HepG2 (cell line): Measurements from ENCODE around the gene C2CD2. TPM values are rescaled to one million over a fixed set of nuclear protein-coding genes. Genes with fewer than 3 reads are reported as not detected.

Source experiments
- ATAC-seq: fragments of 200-7000 bp; cut with Tn5 transposase; 3 replicates; pipeline ENCODE4 v1.9.1; 2020; ENCODE audit warnings: mild to moderate bottlenecking, moderate library complexity
- BruUV-seq: library from RNA; stranded (reverse); fragments of 400-500 nt; replicated peaks from 2 replicates; lab custom pipeline; 2021; lab: Mats Ljungman, UMichigan
- CTCF ChIA-PET: fragments of 300-600 bp; formaldehyde crosslinking; extraction: SDS; loops from one replicate; lab custom pipeline; 2021; ENCODE audit warnings: low total read pairs, inconsistent platforms, low intra/inter-chr PET ratio; lab: Yijun Ruan, JAX
- POLR2A ChIA-PET: fragments of 350-600 bp; sonication (Branson Sonifier 250); formaldehyde crosslinking; loops from one replicate; lab custom pipeline; 2020; ENCODE audit warnings: antibody characterized with exemption, inconsistent platforms; lab: Yijun Ruan, JAX
- DNase-seq: peaks from one replicate; pipeline ENCODE4 v3.0.0-alpha.2; 2015; ENCODE audit warnings: low spot score
- FAIRE-seq: peaks from 3 replicates; lab custom pipeline; 2011; peaks lifted over from hg19 to GRCh38; lab: Jason Lieb, UNC
- H2AFZ ChIP-seq: one replicate; pipeline ENCODE4 v1.6.1; 2011; ENCODE audit warnings: low read length, inconsistent platforms
- H3K27ac ChIP-seq: fragments of 300-600 bp; 3 replicates; pipeline ENCODE4 v1.8.0; 2011; ENCODE audit warnings: mixed run types, mild to moderate bottlenecking, mixed read lengths, low read length, inconsistent platforms; ENCODE audit not compliant: insufficient read depth; ENCODE audit errors: extremely low read length
- H3K27me3 ChIP-seq, 2 experiments: fragments of 200-600 bp in 1 of 2; 2 replicates in 1 of 2; 3 replicates in 1 of 2; pipeline versions ENCODE4 v1.6.0 to v1.8.0; 2011; ENCODE audit warnings: low read length in 2 of 2, mild to moderate bottlenecking in 2 of 2, moderate library complexity in 2 of 2, inconsistent platforms in 1 of 2; ENCODE audit not compliant: insufficient read depth in 2 of 2, control insufficient read depth in 1 of 2
- H3K36me3 ChIP-seq, 2 experiments: fragments of 200-600 bp in 1 of 2; replicated peaks in 1 of 2; 2 replicates in 1 of 2; 3 replicates in 1 of 2; pipeline versions ENCODE4 v1.5.1 to v1.8.0; 2011; ENCODE audit warnings: low read length in 2 of 2, inconsistent platforms in 1 of 2; ENCODE audit not compliant: insufficient read depth in 2 of 2, control insufficient read depth in 1 of 2
- H3K4me1 ChIP-seq: 2 replicates; pipeline ENCODE4 v1.5.1; 2012; ENCODE audit warnings: low read length, inconsistent platforms; ENCODE audit not compliant: insufficient read depth
- H3K4me2 ChIP-seq: 2 replicates; pipeline ENCODE4 v1.6.0; 2011; ENCODE audit warnings: low read depth, low read length, inconsistent platforms
- H3K4me3 ChIP-seq, 3 experiments: fragments of 200-600 bp in 1 of 3; sonication (generic), shearing (Covaris generic) in 1 of 3; replicated peaks in 1 of 3; 2 replicates each; pipeline ENCODE4 v1.5.1; 2011 to 2016; ENCODE audit warnings: low read length in 3 of 3, inconsistent platforms in 2 of 3, low read depth in 2 of 3, mild to moderate bottlenecking in 2 of 3, control low read depth in 1 of 3, mixed read lengths in 1 of 3; ENCODE audit not compliant: insufficient read depth in 1 of 3
- H3K79me2 ChIP-seq: one replicate; pipeline ENCODE4 v1.6.1; 2011; ENCODE audit warnings: low read length, inconsistent platforms; ENCODE audit not compliant: insufficient read depth
- H3K9ac ChIP-seq: 2 replicates; pipeline ENCODE4 v1.6.0; 2011; ENCODE audit warnings: mild to moderate bottlenecking, low read depth, low read length, inconsistent platforms; ENCODE audit not compliant: insufficient read depth
- H3K9me3 ChIP-seq: 2 replicates; pipeline ENCODE4 v1.5.1; 2012; ENCODE audit warnings: mild to moderate bottlenecking, low read length
- H4K20me1 ChIP-seq: 2 replicates; pipeline ENCODE4 v1.6.0; 2011; ENCODE audit warnings: inconsistent platforms, mild to moderate bottlenecking, low read length, moderate library complexity; ENCODE audit not compliant: insufficient read depth
- JDP2 ChIP-seq: sonication (generic); formaldehyde crosslinking; IDR thresholded peaks from 2 replicates; pipeline ENCODE4 v1.8.1; 2022; ENCODE audit warnings: missing genetic modification reagents, borderline replicate concordance
- PAX8 ChIP-seq: sonication (generic); formaldehyde crosslinking; IDR thresholded peaks from 2 replicates; pipeline ENCODE4 v1.8.0; 2022; ENCODE audit warnings: mild to moderate bottlenecking, missing genetic modification reagents, borderline replicate concordance
- PPARG ChIP-seq: conservative IDR thresholded peaks from 2 replicates; pipeline ENCODE4 v1.6.1; 2016; ENCODE audit warnings: missing biosample characterization, missing genetic modification reagents
- SATB2 ChIP-seq: sonication (generic); formaldehyde crosslinking; IDR thresholded peaks from 2 replicates; pipeline ENCODE4 v1.5.0; 2020; ENCODE audit warnings: missing genetic modification reagents
- ZBTB42 ChIP-seq: sonication (generic); formaldehyde crosslinking; IDR thresholded peaks from 2 replicates; pipeline ENCODE4 v1.5.0; 2020; ENCODE audit warnings: mild to moderate bottlenecking, missing genetic modification reagents
- ZFP37 ChIP-seq: sonication (generic); formaldehyde crosslinking; IDR thresholded peaks from 2 replicates; pipeline ENCODE4 v1.4.0; 2020; ENCODE audit warnings: missing genetic modification reagents, borderline replicate concordance
- ZNF616 ChIP-seq: sonication (generic); formaldehyde crosslinking; IDR thresholded peaks from 2 replicates; pipeline ENCODE4 v1.5.0; 2020; ENCODE audit warnings: low read depth, mild to moderate bottlenecking, missing genetic modification reagents
- WGBS: methylation state at CpG from one replicate; pipeline ENCODE4 v1.1.6; 2017; ENCODE audit warnings: low lambda C conversion rate; 5-methylcytosine and 5-hydroxymethylcytosine counted together
- in situ Hi-C: cut with HindIII; loops from 2 replicates; pipeline ENCODE4 v1.10.0; 2017; ENCODE audit warnings: low pct_unique_long_range_greater_than_20kb; ENCODE audit not compliant: extremely low pct_ligation_motif_present
- intact Hi-C: fragments of 100-400 bp; cut with micrococcal nuclease; formaldehyde crosslinking; loops from one replicate; pipeline ENCODE4 v1.10.0; 2022; ENCODE audit not compliant: unreplicated experiment
- polyA plus RNA-seq, 8 experiments: library from polyadenylated mRNA; depleted of rRNA in 3 of 8; stranded (reverse) in 7 of 8; unstranded in 1 of 8; fragments of >200 nt; fragmentation: Illumina TruSeq in 4 of 8; extraction: Trizol in 4 of 8; gene quantifications; 2 replicates each; pipeline versions ENCODE4 v1.2.1 to v1.2.3, GENCODE V29; 2011 to 2016; ENCODE audit warnings: low read depth in 4 of 8, missing spikeins in 1 of 8, mixed read lengths in 1 of 8; ENCODE audit not compliant: insufficient read depth in 1 of 8
- total RNA-seq, 5 experiments: library from RNA; depleted of rRNA; stranded (reverse); fragments of >200 nt; fragmentation: Illumina TruSeq; extraction: Trizol; gene quantifications; 2 replicates each; pipeline ENCODE4 v1.2.3, GENCODE V29; 2016; ENCODE audit warnings: low read depth in 1 of 5
- TF ChIP-seq, protein P1 (sequence below): sonication (generic); formaldehyde crosslinking; IDR thresholded peaks from 2 replicates; pipeline ENCODE4 v1.4.0; 2020; ENCODE audit warnings: mild to moderate bottlenecking, missing genetic modification reagents, borderline replicate concordance

The C2CD2 gene
- total and polyA plus RNA-seq, 2 of the 13 experiments (the other 11 are each of a cell fraction or from before 2014, with no cell fraction given) = 12.5 to 19.7 TPM

DNA sequence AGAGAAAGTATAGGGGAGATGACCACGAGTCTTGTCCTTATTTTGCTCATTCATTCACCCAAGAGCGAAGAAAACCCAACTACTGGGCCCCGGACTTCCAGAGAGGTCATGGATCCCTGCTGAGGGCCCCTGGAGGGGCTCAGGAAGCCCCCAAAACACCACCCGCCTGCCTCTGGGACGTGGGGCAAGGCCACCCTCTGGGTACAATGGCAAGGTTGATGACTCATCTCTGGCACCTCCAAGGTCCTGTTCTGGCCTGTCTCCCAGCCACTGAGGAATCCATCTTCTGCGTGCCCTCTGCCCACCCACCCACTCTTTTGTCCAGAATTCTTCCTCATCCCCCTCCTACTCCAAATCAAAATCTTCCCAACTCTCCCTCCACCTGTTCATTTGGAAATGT lies 53.4 kb downstream of the C2CD2 start (continued):
- no peak for TF ChIP-seq SATB2 (CRISPR knock-in tag)

DNA sequence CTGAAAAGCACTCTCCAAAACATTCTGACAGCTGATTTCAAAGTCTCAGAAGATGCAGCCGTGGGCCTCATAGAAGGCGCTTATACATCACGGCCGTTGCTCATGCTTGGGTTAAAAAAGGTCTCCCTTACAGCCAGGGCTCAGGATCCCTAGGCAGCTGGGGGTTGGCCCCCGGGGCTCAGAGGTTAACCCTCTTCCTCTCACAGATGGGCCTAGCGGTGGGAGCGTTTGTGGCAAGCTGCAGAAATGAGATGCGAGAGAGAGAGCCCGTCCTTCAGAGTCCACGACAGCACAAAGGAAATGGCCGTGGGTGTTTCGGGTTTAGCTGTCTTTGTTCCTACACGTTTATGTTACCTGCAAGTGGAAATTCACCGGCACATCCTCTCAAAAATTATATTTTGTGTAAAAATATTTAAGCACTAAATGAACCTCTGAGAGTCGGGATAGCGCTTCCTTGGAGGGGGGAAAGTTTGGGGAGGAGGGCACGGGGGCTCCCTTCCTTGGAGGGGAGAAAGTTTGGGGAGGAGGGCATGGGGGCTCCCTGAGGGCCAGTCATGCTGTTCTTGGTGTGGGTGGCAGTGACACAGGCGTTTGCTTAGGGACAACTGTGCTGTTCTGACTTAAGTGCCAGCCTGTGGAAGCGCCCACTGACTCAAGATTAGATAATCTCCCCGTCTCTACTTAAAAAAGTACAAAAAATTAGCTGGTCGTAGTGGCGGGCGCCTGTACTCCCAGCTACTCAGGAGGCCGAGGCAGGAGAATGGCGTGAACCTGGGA lies 54.2 kb downstream of the C2CD2 start:
- 93% methylated on average over 25 of the region's 25 CpGs for WGBS
- in situ Hi-C loops (no loop called here), intact Hi-C loops (no loop called here)
- Histone ChIP-seq H4K20me1 (no peaks in the 10 kb centered on the region), H2AFZ (no peak overlapping the region), H3K9me3 (no peaks in the 10 kb centered on the region), H3K4me3 (no peak overlapping the region), H3K79me2 (no peaks in the 10 kb centered on the region), H3K4me2 (no peak overlapping the region), H3K36me3 (peaks cover 3 to 32% of the 10 kb centered on the region in 2 experiments; a peak in 3 of 5 replicates), H3K27ac (no peak overlapping the region), H3K9ac (no peak overlapping the region), H3K4me1 (no peaks in the 10 kb centered on the region), H3K27me3 (no peaks in the 10 kb centered on the region)
- TF ChIP-seq PAX8 (CRISPR knock-in tag) (no peak), ZBTB42 (CRISPR knock-in tag) (no peak), JDP2 (CRISPR knock-in tag) (no peak), ZFP37 (CRISPR knock-in tag) (no peak), PPARG (CRISPR knock-in tag) (no peak), ZNF616 (no peak)
- TF ChIP-seq, protein P1, sequence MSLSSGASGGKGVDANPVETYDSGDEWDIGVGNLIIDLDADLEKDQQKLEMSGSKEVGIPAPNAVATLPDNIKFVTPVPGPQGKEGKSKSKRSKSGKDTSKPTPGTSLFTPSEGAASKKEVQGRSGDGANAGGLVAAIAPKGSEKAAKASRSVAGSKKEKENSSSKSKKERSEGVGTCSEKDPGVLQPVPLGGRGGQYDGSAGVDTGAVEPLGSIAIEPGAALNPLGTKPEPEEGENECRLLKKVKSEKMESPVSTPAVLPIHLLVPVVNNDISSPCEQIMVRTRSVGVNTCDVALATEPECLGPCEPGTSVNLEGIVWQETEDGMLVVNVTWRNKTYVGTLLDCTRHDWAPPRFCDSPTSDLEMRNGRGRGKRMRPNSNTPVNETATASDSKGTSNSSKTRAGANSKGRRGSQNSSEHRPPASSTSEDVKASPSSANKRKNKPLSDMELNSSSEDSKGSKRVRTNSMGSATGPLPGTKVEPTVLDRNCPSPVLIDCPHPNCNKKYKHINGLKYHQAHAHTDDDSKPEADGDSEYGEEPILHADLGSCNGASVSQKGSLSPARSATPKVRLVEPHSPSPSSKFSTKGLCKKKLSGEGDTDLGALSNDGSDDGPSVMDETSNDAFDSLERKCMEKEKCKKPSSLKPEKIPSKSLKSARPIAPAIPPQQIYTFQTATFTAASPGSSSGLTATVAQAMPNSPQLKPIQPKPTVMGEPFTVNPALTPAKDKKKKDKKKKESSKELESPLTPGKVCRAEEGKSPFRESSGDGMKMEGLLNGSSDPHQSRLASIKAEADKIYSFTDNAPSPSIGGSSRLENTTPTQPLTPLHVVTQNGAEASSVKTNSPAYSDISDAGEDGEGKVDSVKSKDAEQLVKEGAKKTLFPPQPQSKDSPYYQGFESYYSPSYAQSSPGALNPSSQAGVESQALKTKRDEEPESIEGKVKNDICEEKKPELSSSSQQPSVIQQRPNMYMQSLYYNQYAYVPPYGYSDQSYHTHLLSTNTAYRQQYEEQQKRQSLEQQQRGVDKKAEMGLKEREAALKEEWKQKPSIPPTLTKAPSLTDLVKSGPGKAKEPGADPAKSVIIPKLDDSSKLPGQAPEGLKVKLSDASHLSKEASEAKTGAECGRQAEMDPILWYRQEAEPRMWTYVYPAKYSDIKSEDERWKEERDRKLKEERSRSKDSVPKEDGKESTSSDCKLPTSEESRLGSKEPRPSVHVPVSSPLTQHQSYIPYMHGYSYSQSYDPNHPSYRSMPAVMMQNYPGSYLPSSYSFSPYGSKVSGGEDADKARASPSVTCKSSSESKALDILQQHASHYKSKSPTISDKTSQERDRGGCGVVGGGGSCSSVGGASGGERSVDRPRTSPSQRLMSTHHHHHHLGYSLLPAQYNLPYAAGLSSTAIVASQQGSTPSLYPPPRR (CRISPR knock-in tag) = no peak
- no TSS peak for BruUV-seq
- no peak for DNase-seq
- no peak for FAIRE-seq
- ATAC-seq = no peak
- CTCF ChIA-PET = no interaction called here
- POLR2A ChIA-PET = no interaction called here
